Pericardium fibroblast (primary cell): ENCODE measurements around the gene MSH5. TPM values are rescaled to one million over a fixed set of nuclear protein-coding genes. Genes with fewer than 3 reads are reported as not detected.

ENCODE experiments used
- total RNA-seq: library from RNA; depleted of rRNA; stranded (reverse); fragments of >200 nt; gene quantifications from 2 replicates; pipeline ENCODE4 v1.2.3, GENCODE V29; 2015

The MSH5 gene
- 4.2 and 4.7 TPM in 2 replicates for total RNA-seq

DNA sequence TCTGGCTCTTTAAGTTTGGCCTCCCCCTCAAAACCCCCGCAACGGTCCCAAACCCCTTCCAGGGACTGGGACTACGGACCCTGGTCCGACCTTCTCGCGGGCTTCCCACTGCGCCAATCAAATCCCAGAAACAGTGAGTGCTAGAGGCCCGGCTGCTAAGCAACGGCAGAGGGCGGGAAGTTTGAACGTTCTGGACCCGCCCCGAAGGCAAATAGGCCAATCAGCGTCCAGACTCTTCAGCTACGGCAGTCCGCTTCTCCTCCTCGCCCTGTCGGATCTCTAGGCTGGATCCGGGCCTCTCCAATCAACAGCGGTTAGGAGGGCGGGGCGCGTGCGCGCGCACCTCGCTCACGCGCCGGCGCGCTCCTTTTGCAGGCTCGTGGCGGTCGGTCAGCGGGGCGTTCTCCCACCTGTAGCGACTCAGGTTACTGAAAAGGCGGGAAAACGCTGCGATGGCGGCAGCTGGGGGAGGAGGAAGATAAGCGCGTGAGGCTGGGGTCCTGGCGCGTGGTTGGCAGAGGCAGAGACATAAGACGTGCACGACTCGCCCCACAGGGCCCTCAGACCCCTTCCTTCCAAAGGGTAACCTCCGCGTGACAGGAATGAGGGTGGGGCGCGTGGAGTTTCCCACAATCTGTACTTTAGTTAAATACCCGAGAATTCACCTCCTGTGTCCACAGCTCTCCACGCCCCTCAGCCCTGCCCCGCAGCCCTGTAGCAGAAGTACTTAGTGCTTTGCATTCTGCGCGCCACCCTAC lies at the start of gene MSH5:
TSS of gene MSH5 (plus strand) at position 367 of the 758 bp plus-strand sequence. CDS start 462 bp downstream, outside the sequence.

DNA sequence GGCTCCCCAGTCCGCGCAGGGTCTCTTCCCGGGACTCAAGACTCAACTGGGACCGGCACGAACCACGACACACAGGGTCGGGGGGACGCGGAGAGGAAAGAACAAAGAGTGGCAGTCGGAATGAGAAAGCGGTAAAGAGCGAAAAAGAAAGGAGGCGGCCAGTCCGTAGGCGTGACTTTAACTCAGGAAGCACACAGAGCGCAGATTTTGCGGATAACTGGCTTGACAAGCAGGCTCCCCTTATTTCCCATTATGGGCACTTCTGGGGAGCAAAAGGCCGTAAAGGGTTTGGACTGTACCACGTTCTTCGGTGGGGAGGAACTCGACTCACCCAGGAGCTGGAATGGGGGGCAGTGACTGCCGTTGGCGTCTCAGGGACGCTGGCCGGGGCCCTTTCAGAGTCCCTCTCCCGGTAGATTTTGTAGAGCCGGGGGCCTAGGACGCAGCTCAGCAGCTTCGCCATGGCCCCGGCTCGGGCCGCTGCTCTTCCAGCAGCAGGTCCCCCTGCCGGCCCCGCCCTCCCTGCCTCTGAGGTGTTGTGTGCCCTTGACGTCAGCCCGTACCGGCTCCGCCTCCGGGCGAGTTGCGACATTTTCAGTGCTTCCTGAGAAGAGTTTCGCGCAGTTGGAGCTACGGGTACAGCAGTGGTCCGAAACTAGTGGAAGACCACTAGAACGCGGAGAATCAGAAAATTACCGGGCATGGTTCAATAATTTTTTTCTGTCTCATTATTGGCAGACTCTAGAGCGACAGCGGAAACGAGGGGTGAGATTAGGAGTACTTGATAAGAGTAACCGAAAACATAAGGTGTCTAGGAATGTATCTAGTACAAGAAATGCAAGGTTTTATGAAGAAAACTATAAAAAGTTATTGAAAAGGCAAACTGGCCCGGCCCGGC lies 36.7 kb upstream of the MSH5 start, which contains the start of gene ABHD16A:
TSS of gene ABHD16A (minus strand) at position 506 of the 898 bp plus-strand sequence. CDS start at position 463, 43 bp downstream.

DNA sequence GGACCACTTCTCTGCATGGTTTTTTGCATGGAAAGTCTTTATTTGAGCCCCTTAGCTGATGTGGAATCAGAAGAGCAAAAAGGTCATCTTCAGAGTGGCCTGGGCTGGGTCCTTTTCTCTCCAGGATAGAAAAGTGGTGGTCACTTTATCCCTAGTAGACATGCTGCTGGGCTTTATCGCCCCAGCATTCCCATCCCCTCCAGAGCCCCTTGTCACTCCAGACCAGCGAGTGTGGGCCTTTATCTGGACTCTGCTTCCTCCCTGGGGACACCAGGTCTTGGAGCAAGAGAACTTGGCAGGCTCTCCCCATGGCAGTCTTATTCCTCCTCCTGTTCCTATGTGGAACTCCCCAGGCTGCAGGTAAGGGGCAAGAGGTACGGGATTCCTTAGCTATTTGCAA lies 33.2 kb upstream of the MSH5 start, which contains the start of gene LY6G6F:
TSS of gene LY6G6F (plus strand) at position 268 of the 400 bp plus-strand sequence. CDS start at position 309, 41 bp downstream.

DNA sequence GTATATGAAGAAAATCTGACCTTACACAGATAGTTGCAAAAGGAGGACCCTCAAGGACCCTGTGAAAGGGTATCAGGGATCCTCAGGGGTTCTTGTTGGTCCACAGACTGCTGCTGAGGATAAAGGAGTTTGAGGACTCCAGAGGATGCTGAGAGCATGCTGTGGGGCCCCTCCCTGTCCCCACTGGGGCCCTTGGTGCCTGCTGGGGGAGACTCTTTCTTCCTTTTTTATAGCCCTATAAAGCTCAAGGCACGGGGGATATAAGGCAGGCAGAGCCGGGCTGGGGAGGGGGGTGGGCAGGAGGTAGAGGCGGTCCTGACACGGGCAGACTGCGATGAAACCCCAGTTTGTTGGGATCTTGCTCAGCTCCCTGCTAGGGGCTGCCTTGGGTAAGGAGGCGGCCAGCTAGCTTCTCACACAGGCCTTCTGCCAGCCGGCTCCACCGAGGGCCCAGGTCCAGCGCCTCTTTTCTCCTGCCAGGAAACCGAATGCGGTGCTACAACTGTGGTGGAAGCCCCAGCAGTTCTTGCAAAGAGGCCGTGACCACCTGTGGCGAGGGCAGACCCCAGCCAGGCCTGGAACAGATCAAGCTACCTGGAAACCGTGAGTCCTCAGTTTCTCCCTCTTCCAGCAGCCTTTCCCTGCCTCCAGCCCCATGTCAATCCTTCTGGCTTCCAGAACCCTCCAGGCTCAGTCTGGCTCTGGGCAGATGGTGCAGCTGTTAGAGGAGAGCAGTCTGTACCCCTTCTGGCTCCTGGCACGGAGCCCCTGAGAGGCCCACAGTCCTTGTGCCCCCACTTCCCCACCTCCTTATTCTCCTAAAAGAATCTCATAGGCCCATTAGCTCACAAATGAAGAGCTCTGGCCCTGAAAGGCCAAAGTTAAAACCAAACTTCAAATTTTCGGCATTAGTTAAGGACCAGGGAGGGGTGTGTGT lies 24.5 kb upstream of the MSH5 start, which contains the start of gene LY6G6D:
TSS of gene LY6G6D (plus strand) at position 327 of the 937 bp plus-strand sequence. CDS start at position 335, 8 bp downstream.

DNA sequence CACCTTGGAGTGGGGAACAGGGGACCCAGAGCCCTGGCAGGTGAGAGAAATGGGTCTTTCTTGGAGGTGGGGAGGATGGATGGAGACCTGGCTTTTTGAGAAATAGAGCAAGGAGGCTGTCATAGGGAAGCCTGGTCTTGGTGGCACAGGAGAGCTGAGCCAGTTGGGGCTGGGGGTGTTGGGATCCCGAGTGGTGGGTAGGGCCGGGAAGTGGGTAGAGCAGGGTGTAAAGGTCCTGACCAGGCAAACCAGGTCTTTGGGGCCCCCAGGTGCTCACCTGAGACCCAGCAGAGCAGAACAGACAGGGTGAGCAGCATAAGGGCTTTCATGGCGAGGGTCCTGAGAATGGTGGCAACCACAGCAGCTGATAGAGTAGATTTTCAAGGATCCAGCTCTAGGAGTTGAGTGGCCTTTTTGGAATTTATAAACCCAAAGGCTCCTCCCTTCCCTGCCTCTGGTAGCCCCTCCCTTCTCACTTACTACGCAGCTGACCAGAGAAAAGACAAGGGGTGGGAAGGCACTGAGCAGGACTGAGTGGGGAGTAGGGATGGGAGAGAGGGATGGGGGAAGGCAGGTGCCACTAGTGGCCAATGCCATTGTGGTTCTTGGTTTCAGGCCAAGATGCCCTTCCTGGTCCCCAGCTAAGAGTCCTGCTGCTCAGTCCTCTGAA lies 18.3 kb upstream of the MSH5 start, which contains the start of gene LY6G6C:
TSS of gene LY6G6C (minus strand) at position 396 of the 670 bp plus-strand sequence. CDS start at position 329, 67 bp downstream.

DNA sequence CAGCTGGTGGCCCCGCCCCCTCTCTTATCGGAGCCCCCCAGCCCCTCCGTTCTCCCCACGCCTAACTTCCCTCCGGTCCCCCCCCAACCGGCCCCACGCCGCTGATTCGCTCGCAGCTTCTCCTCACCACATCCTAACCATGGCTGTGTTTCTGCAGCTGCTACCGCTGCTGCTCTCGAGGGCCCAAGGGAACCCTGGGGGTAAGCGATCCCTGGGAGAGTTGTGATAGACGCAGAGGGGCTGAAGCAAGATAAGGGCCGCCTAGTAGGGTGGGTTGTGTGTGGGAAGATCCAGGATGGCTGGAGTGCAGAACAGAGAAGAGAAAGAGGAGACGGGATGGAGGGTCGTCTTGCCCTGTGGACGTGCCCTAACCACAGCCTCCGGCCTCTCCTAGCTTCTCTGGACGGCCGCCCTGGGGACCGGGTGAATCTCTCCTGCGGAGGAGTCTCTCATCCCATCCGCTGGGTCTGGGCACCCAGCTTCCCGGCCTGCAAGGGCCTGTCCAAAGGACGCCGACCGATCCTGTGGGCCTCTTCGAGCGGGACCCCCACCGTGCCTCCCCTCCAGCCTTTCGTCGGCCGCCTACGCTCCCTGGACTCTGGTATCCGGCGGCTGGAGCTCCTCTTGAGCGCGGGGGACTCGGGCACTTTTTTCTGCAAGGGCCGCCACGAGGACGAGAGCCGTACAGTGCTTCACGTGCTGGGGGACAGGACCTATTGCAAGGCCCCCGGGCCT lies 16.4 kb upstream of the MSH5 start, which contains the start of gene MPIG6B:
TSS of gene MPIG6B (plus strand) at position 129 of the 735 bp plus-strand sequence. CDS start at position 140, 11 bp downstream.

DNA sequence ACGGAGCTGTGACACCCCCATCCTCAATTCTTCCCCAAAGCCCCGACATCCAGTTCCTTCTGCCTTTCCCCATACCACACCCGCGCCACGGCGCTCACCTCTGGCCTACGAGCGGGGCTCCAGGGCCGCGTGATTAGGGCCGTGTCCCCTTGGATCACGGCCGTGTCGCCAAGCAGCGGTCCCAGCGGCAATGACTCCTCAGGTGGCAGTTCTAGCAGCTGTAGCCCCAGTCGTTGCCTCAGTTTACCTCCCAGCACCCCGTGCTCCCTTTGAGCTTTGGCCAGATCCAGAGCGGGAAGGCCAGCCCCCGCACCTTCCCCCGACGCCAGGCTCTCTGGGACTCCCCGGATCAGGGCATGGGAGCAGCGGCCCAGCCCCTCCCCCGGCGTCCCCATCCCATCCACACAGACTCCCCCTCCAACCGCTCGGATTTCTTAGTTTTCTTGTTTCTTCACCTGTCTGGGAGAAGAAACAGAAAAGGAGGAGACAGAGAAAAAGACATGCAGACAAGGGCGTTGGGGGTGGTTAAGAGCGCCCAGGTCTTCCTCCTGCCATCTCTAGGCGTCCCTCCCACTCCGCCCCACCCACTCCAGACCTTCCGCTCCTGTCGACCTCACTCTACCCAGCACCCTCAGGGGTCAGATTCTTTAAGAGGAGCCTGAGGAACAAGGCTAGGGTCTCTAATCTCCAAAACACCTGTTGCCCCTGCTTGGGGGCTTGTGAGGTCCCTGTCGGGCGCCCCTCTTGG lies 10.9 kb upstream of the MSH5 start, which contains the start of gene DDAH2:
TSS of gene DDAH2 (minus strand) at position 533 of the 748 bp plus-strand sequence. CDS start at position 395, 138 bp downstream.

DNA sequence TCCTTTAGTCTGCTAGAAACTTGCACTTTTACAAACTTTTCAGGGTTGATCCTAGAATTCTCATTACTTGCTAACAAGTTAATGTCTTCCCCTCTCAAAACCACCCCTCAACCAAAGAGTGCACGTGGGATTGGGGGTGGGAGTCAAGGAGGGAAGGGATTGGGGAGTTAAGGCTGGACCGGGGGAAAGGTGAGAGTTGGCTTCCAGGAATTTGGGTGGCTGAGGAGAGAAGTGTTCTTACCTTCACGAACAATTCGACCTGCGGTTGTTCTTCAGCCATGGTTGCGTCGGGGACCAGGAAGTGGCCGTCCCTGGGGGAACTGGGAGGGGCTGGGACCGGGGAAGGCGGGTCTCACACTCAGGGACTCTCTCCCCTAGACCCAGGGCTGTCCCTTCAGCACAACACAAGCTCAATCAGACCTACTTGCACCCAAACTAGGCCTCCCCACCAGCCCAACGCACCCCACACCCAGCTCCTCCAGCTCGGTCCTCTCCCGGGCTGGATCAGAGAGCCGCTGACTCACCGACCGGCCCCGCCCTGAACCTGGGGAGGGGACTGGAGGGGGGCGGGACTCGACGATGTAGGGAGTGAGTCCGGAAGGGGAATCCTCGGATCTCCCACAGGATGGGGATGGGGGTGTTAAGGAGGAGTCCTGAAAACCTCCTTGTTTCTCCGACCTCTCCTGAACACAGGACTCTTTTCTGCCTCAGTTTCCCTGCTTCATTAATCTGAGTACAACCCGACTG lies 3.6 kb upstream of the MSH5 start, which contains the start of gene CLIC1:
TSS of gene CLIC1 (minus strand) at position 510 of the 747 bp plus-strand sequence. CDS start at position 280, 230 bp downstream.

DNA sequence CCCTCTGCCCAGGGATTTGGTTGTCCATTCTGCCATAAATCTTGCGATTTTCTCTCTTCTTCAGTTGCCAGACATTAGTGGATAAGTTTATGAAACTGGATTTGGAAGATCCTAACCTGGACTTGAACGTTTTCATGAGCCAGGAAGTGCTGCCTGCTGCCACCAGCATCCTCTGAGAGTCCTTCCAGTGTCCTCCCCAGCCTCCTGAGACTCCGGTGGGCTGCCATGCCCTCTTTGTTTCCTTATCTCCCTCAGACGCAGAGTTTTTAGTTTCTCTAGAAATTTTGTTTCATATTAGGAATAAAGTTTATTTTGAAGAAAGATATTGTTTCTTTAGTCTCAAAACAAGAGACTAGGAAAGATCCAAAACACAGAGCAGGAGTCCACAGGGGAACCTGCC lies 22.6 kb downstream of the MSH5 start, which contains the start of gene SAPCD1:
TSS of gene SAPCD1 (plus strand) at position 301 of the 400 bp plus-strand sequence. CDS start 399 bp downstream, outside the sequence.

DNA sequence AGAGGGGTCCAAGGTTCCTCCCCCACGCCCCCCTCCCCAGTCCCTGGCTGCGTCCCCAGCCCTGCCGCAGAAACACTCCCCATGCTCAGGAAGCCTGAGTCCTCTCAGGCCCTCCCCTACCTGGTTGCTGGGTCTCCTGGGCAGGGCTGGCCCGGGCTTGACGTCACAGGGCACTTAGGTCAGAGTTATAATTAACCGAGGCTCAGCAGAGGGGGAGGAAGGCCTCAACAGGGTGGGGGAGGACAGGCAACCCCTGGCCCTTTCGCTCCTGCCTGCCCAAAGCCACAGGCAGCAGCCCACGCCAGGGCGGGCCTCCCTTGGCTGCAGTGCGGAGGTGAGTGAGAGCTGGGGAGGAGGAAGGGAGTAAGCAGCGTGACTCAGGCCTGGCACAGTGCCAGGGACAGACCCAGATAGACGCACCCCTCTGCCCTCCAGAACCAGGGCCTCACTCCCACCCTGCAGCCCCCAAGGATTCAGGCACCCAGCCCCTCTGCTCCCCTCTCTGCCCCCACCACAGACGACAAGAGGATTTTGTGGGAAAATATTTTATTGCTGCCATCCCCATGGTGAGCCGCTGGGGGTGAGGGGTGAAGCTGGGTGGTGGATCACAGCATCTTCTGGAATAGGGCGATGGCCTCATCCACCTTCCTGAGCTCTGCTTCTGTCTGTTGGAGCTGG lies 37.3 kb downstream of the MSH5 start, which contains the start of gene VWA7:
TSS of gene VWA7 (minus strand) at position 340 of the 678 bp plus-strand sequence. CDS start 549 bp downstream, outside the sequence.

DNA sequence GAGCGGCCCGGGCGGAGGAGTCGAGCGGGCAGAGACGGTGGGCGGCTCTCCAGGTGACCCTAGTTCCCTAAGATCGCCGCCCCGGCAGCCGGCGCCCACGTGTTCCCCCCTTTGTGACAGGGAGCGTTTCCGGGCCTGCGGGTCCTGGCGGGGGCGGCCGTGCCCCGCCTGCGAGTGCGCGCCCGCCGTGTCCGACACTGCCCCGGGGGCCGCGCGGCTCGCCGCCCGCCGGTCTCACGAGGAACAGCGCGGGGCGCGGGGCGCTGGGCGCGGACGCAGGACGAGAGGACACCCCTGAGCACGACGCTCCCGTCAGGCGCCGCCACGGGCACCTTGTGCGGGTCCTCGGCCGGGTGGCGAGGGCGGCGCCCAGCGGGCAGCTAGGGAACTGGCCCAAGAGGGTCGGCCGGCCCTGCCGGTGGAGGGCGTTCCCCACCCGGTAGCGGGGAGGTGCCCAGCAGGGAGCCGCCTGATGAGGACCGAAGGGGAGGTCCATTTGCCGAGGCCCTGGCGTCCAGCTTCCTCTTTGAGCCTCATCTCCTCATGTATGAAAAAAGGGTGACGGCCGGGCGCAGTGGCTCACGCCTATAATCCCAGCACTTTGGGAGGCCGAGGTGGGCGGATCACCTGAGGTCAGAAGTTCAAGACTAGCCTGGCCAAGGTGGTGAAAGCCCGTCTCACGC lies 56.0 kb downstream of the MSH5 start, which contains the start of gene VARS1:
TSS of gene VARS1 (minus strand) at position 137 of the 683 bp plus-strand sequence. CDS start 535 bp downstream, outside the sequence.

DNA sequence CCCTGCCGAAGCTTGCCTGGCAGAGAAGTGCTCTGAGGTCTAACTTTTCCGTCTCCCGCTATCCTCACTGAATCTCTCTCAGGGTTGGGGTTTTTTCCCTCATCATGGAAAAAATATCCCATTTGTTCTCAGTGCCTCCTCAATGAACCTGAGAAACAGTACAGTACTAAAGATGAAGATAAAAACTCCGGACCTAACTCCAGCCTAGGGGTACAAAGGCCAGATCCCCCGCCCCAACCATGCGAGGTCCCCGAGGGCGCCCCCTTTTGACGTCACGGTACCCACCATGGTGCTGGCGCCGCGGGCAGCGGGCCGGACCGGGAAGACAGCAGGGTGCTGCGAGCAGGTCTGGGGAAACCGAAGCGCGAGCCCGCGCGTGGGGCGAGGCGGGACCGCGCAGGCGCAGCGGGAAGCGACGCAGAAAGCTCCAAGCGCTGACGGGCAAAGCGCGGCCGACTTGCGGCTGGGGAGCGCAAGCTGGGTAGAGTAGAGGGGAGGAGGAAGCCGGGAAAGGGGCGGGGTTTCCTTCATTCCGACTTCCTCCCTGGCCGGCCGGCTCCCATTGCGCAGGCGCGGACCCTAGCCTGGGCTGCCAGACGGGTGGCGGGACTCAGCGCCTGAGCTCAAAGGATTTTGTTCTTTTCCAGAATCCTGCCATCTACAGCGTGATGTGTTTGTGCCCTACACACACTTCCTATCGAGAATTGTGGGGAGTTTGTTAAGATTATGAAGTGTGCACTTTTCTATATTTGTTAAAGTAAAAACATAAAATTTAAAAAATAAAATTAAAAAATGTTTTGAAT lies 66.9 kb downstream of the MSH5 start, which contains the start of gene LSM2:
TSS of gene LSM2 (minus strand) at position 497 of the 803 bp plus-strand sequence. CDS start at position 288, 209 bp downstream.

